Measurements from ENCODE around the gene LPCAT1.

LPCAT1 gene

DNA sequence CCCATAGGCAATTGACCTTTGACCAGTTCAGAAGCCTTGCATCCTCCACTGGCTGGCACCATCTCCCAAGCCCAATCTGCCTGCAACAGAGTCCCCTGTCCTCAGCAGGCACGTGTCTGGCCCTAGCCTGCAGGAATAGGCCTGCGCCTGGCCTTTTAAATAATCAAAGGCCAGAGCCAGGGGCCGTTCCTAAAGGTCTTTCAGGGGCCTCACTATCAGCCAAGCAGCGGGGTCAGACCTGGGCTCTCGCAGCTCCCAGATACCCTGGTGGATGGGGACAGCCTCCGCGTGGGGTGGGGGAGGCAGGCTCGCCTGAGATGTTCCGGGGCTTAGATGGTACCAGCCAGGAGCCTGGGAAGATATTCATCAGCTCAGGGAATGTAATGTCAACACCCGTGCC, 111.1 kb downstream of the LPCAT1 start:
- H3K4me3 Mint-ChIP-seq = no peak overlapping the region
- H3K4me1 Mint-ChIP-seq (ENCODE audit: low read depth) = no peaks in the 10 kb centered on the region
- no peak for DNase-seq
- no peaks in the 10 kb centered on the region for H3K36me3 Mint-ChIP-seq (ENCODE audit: low read depth)
- no peaks in the 10 kb centered on the region for H3K9me3 Mint-ChIP-seq
- no peak overlapping the region for H3K27ac Mint-ChIP-seq
- peaks cover 25% of the 10 kb centered on the region for H3K27me3 Mint-ChIP-seq

DNA sequence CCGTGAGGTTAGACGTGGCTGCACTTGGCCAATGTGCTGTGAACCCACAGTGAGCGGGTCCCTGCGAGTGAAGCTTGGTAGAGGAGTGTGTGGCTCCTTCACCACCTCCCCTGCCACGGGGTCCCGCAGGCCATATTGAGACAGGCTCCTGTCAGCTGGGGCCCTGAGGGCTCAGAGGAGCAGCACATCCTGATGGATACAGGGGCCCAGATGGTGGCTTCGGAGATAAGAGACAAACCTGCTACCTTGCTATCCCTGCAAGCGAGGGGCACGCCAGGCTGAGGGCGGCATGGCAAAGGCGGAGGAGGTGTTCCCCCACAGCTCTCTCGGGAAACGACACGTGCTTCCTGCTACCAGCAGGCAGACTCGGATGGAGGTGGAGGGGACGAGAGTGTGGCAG, 111.6 kb downstream of the LPCAT1 start:
- no peak for DNase-seq
- Mint-ChIP-seq H3K4me1 (ENCODE audit: low read depth) (no peaks in the 10 kb centered on the region), H3K27me3 (peaks cover 25% of the 10 kb centered on the region), H3K4me3 (no peak overlapping the region), H3K9me3 (no peaks in the 10 kb centered on the region), H3K36me3 (ENCODE audit: low read depth) (no peaks in the 10 kb centered on the region), H3K27ac (no peak overlapping the region)
